ENCODE data around the gene NUDT13.
A peak's percentile ranks its signal among the peaks of the same experiment; 100 is the strongest.

The NUDT13 gene

DNA sequence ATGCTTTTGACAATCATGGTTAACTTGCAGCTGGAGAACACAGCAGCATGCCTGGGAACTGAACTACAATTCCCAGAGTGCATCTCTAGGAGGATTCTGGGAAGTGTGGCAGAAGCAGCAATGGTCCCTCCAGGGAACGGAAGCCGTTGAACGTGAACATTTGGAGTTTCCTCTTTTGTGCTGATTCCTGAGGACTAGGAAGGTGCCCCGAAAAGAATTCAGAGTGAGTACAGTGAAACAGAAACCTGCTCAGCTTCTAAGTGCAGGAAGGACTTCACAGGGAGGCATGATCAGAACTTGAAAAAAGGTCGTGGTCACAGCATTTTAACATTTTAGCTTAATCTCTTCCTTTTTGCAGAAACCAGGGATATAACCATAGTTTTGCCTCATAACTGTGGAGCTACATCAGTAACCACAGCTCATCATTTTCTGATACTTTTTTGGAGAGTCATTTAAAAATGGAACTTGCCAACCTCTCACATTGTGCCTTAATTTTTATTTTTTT is at the start of gene NUDT13:
TSS of gene NUDT13 (plus strand) at position 111 of the 505 bp plus-strand sequence. CDS start 3,911 bp downstream, outside the sequence.
- peak; percentile 90 for DNase-seq

DNA sequence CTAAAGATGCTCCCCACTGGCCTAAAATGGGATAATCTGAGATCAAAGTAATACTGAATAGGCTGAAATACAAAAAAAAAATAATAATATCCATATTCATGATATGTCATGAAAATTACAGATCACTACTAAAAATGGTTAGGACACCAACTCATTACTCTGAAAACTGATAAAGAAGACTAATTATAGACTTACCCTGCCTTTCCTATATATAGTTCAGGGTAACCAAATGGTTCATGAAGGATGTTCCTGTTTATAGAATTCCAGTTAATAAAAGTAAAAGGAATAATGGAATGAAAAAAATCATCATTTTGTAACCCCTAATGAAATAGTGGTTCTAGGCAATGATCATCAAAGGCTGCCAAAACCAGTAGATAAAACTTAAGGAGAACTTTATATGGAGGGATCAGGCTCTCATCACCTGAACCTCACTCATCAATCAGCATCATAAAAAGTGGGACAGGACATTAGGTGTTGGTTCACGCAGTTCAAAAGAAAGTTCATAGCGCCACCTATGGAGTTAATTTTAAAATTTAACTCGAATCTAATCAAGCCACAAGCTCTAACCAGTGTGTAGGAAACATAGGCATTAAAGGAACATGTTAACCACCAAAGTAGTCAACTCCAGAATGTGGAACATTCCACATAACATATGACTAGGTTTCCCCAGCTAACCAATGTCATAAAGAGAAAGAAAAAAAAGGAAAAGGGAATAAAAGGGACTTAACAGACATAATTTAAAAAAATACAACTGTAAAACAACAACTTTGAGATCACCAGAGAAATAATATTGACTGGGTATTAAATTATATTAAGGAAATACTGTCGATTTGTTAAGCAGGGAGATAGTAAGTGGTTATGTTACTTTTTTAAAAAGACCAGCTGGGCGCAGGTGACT is 49.3 kb upstream of the NUDT13 start:
- DNase-seq, result peak; percentile 15

DNA sequence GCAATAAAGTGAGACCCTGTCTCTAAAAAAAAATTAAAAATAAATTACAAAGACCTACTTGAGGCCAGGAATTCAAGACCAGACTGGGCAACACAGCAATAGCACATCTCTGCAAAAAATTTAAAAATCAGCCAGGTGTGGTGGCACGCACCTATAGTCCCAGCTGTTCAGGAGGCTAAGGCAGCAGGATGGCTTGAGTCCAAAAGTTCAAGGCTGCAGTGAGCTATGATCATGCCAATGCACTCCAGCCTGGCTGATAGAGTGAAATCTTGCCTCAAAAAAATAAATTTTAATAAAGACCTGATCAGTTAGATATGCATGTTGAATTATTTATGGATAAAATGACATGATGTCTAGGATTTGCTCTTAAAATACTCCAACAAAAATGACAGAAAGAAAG is 48.5 kb upstream of the NUDT13 start:
- no peak for DNase-seq

DNA sequence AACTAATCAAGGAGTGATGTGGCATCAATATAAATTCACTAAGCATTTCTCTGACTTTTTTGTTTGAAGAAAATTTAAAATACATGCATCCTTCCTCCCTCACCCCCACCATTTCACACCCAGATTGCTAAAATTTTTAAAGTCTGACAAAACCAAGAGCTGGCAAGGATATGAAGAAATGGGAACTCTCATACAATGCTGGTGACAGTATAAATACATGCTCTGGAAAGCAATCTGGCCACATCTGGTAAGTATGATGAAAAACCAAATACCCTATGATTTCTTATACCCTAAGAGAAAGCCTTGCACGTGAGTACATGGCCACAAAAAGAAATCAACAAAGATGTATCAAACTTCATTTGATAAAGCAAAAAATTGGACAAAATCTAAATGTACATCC is 44.8 kb upstream of the NUDT13 start:
- DNase-seq, result no peak

DNA sequence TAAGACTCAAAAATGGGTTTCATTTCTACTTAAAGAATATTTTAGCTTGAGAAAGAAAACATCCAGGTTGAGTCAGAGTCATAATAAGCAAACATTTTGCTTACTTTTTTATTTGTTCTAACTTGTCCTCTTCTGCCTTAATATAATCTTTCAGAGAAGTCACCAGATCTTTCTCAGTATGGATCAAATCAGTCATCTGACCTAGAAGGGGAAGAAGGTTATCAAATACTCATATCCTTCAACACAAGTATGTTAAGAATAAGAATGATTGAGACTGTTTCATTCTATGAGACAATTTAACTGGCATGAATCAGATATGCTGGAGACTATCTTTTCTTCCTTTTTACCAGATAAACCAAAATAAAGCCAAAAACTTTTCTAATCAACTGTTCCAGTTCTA is 36.6 kb upstream of the NUDT13 start:
- no peak for DNase-seq

DNA sequence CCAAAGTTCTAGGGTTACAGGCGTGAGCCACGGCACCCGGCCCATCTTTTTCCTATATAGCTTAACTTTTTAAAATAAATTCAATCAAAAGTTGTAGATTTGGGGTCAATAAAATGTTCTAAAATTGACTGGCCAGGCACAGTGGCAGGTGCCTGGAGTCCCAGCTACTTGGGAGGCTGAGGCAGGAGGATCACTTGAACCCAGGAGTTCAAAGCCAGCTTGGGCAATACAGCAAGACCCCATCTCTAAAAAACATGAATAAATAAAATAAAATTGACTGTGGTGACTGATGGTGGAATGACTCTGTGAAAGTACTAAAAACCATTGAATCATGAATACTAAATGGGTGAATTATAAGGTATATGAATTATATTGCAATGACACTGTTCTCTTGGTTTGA is 34.4 kb upstream of the NUDT13 start:
- no peak for DNase-seq

DNA sequence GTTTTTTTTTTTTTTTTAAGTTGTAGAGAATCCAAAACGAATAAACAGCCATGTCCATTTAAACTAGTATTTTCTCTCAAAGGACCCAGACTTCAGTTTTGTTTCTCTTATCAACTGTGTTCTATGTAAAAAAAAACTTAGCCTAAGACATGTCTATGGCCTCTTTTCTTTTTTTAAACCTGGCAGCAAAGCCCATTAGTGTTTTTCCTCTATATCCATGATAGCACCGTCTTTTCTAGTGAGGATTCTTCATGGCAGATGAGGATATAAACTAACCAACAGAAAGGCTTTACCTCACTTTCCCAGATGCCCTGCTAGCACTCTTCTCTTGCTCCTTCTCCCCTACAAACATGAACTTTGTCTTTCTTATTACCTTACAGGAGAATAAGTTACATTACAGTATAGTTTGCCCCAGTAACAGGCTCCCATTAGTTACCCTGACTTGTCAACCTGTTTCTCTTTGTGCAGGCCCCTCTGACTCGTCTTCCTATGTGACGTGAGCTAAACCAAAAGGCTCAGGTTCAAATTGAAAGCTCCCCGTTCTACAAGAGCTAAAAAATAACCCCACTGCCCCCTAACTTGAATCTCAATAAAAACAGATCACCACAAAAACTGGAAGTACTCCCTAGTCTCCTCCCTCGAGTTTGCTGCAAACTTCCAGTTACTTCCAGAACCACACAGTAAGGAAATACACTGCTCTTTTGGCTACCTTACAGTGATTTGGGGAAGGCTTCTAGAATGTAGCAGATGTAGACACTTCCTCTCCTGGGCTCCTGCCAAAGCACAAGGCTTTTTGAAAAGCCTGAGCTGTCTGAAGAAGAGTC is 33.7 kb upstream of the NUDT13 start:
- DNase-seq, result peak; percentile 35

DNA sequence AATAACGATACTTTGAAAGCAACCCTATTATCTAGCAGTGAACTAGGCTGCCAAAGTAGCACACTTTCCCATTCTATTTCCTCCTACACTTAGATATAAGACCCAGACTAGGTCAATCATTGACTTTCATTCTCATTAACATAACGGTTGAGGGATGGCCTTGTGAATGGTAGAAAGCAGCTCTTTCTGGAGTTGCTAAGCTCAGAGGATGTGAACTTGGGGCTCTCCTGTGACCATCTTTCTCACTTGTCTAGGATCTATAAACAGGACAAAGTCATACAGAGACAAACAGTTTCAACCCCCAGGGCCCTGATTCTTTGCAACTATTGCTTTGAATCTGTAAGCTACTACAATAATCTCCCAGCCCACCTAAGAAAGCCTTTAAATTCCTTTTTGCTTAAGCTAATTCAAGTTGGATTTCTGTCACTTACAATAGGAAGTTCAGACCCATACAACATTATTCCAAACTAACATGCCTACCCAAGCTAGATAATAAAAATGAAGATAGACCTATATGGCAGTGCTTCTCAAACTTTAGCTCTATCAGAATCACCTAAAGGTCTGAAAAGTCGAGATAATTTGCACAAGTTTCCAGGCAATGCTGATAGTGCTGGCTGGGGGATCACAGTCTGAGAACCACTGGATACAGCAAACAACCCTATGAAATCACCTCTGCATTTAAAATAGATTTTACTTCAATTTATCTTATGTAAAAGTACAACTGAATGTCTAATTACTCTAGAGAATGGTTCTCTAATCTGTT is 30.3 kb upstream of the NUDT13 start:
- no peak for DNase-seq

DNA sequence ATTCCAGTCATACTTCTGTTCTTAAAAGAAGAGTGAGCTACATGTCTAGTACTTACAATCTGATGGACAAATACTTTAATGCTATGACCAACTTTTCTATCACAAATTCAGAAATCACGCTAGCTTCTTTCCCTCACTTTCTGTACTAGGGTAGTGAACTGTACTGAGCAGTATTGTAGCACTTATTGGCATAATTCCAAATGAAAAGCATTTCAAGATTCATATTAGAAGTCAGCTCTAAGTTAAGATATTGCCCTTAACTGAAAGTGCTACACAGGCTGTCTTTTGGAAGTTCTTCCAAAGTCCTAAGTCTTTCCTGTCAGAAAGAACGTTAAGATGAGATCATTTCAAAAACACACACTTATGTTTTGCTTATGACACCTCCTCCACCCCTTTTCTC is 27.0 kb upstream of the NUDT13 start:
- DNase-seq, result no peak

DNA sequence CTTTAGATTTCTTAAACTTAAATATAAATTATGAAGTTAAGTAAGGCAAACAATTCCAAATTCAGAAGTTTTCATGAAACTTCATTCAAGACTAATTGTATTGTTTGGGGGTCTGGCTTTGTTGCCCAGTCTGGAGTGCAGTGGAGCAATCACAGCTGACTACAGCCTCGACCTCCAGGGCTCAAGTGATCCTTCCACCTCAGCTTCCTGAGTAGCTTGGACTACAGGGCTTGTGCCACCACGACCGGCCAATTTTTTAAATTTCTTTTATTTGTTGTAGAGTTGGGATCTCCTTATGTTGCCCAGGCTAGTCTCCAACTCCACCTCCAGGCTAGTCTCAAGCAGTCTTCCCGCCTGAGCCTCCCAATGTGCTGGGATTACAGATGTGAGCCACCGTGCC is 26.0 kb upstream of the NUDT13 start:
- DNase-seq, result no peak

DNA sequence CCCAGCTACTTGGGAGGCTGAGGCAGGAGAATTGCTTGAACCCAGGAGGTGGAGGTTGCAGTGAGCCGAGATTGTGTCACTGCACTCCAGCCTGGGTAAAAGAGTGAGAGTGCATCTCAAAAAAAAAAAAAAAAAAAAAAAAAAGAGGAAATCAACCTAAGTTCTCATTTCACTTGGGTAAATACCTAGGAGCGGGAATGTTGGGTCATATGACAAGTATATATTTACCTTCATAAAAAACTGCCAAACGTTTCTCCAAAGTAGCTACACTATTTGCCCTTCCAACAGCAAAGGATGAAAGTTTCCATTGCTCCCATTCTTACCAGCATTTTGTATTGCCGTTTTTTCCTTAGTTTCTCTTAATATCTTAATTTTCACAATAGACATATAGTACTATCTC is 23.4 kb upstream of the NUDT13 start:
- DNase-seq, result no peak

DNA sequence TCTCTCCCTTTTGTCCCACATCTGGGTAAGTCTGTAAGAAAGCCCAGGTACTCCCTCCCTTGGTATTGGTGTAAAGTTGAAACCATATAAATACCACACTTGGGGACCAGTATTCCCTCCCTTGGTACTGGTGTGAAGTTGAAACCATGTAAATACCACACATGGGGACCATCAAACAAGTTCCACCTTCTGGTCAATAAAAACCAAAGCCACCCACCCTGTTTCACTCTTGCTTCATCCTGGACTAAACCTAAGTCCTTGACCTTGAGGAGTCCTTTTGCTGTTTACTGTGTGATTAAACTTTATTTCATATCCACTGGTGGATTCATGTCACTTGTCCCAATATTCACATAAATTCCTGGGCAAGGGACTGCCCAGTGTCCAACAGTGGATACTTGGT is 22.0 kb upstream of the NUDT13 start:
- peak; percentile 30 for DNase-seq

DNA sequence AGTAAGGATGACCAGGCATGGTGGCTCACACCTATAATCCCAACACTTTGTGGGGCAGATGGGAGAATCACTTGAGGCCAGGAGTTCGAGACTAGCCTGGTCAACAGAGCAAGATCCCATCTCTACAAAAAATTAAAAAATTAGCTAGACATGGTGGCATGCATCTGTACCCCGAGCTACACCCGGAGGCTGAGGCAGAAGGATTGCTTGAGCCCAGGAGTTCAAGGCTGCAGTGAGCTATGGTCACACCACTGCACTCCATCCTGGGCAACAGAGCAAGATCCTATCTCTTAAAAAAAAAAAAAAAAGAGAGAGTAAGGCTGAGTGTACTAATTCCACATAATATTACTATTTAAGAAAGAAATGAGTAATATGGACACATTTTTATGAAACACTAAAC is 17.4 kb upstream of the NUDT13 start:
- peak; percentile 24 for DNase-seq

DNA sequence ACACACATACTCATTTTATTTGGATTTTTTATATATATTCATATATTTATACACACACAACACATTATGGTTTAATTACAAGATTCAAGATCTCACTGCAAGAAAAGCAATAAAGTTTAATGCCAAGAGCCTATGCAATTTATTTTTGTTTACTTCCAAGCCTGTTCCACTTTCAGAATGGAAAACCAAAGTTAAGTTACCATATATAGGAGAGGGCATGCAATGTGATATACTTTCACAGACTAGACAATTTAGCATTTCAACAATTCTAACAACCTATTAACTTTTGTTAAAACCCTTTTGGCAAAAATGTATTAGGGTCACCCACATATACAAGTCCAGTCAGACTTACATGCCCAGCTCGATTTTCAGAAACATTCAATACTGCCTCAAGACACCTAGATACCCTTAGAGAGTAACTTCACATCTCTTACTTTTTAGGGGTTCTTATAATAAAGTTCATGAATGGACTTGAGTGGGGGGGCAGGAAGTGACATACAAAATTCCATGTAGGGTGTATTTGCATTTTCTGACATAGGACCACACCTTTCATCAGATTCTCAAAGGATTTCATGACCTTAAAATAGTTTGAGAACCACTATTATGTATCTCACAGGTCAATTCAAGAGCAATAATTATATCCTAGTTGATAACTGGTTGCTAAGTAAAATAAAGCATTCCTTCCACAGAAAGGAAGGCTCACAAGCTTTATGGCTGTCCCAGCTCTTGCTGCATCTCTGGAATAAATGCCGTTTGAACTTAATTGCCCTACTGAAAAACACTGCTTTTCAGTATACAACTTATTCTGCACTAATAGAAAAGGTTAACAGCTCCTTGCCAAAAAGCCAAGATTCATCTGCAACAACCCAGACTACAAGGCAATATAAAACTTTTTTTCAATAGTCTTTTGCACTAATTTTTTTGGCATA is 16.1 kb upstream of the NUDT13 start:
- peak; percentile 45 for DNase-seq

DNA sequence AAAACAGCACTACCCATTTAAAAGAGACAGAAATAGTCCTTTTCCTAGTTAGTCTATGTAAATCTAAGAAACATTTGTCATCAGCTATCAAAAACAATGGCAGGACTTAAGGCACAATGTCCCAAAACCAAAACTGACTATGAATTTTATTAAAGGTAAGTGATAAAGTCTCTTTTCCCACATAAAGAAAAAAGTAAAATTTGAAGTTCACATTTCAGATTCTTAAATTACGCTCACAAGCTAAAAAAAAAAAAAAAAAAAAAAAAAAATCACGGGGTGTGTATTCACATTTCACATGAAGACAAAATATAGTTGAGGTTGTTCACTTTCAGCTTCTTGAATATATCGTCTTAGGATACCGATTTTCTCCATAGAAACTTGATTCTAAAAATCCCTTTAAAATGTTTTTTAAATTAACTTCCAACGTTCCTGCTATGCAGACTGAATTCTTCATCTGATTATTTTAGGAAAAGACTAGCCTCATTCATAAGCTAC is 15.2 kb upstream of the NUDT13 start:
- DNase-seq, result peak; percentile 4

DNA sequence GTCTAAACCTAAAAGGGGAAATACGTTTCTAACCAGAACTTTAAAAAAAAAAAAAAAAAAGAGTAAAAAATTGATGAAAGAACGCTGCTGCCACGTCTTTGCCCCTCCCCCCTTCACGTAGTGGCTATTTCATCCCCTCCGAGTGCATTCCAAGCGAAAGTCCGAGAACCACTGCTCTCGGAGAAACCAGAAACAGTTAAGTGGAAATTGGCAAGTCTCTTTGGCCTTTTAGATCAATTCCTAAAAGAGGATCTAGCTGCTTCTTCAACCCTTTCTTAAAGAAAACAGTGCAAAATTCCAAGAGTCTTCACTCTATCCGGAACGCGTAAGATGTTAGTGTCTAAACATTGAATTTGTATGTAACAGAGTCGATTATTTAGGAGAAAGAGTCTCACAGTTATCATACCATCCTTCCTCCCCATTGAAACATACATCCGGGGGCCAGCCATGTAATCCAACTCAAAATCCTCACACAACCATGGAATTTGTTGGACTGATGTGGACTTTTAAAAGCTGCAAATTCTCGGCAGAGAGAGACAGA is 14.7 kb upstream of the NUDT13 start:
- peak; percentile 84 for DNase-seq

DNA sequence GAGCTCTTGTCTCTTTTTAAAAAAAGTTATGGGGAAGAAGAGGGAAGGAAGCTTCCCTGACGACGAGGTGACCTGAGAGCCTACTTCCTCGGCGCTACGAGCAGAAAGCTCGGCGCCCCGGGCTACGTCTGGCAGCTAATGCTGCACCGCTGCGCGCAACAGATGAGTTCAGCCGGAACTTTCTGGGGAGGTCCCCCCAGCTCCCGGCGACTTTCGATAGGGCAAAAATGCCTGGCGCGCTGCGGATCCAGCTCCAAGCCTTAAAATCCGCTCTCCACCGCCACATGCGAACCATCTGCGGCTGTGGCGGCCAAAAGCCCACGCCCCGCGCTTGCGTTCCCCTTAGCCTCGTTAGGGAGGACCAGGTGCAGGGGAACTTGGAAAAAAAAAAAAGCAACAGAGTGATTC is 14.2 kb upstream of the NUDT13 start:
- peak; percentile 82 for DNase-seq

DNA sequence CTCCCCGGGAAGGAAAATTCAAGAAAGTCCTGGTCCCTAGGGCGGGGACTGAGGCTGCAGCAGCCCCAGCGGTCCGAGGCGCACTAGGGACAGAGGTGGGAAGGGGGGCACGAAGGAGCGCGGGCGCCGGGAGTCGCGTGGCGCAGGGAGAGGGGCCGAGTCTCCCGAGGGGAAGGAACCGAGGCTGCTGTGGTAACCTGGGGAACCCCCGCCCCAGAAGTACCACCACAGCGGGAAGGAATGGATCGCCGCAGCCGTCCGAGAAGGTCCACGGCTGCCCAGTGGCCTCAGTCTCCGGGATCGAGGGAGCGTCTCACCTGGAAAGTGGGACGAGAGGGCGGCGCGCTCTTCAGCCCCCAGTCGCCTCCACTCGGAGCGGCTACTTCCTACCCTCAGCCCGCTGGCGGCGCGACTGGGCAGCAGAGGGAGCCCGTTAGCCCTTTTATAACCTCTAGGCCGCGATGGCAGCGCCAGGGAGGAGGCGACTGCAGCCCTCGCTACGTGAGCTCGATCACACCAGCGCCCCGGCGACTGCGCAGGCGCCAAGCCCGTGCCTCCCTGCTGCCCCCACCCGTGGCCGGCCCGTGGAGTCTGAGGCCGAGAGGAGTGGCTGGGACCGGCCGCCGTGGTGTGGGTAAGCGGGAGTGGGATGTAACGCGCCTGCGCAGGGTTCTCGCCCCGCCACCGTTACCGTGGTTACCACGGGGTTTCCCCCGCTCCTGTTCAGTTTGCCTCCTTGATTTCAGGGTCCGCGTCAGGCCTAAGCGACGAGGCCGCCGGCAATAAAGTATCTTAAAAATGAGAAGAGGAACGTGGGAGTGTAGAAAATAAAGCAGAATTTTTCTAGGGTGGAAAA is 13.6 kb upstream of the NUDT13 start, which contains the start of gene P4HA1:
TSS of gene P4HA1 (minus strand) at position 418 of the 856 bp plus-strand sequence. CDS start 21,983 bp downstream, outside the sequence.
- DNase-seq, result peak; percentile 99

DNA sequence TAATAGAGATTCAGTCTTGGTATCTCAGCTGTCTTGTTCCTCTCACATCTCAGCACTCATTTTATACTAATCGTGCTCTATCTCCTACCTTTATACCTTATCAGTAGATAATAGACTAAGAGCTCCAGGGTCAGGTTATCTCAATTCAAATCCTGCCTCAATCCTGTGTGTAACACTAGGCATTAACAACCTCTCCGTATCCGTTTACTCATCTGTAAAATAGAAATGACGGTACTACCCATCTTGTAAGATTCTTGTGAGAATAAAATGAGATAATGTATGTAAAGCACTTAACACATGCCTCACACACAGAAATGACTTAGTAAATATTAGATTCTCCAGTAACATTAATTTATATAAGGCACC is 13.0 kb upstream of the NUDT13 start:
- DNase-seq, result no peak

DNA sequence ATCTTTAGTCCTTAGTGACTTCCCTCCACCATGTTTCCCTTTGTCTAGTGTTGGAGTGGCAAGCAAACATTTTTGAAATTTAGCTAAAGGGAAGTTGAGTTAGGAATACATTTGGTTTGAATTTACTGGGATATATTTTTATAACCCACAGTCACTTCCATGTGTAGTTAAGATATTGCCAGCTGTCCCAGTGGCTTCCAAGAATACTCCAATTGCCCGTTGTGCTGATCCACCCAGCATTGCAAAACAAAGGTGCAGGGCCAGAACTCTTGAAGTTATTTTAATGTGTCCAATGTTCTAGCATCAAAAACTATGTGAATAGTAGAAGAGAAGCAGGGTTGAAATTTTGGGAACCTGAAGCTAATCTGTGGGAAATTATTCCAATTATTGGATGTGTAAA is 11.1 kb upstream of the NUDT13 start:
- no peak for DNase-seq

Data from inflammatory macrophage treated with lipopolysaccharide for 4 hours (primary cell).